NCI-H146 (cell line): ENCODE measurements around the gene RFX7.

Experiments used
- DNase-seq: peaks from one replicate; lab custom pipeline; 2025; lab: John Stamatoyannopoulos, UW

The RFX7 gene

GRCh38 chr15:56126409-56126808 is 117.3 kb downstream of the RFX7 start:
- DNase-seq = no peak

GRCh38 chr15:56124391-56124790 is 119.3 kb downstream of the RFX7 start:
- DNase-seq = no peak

- no peak for DNase-seq
Observed at GRCh38 chr15:56105855-56106254, 137.8 kb downstream of the RFX7 start.

- DNase-seq = no peak
Observed at GRCh38 chr15:56102441-56102840, 141.2 kb downstream of the RFX7 start.

GRCh38 chr15:56099311-56099710 is 144.4 kb downstream of the RFX7 start:
- no peak for DNase-seq

- DNase-seq = no peak
Observed at GRCh38 chr15:56098195-56098863, 145.3 kb downstream of the RFX7 start.

GRCh38 chr15:56095406-56095805 is 148.3 kb downstream of the RFX7 start:
- no peak for DNase-seq

GRCh38 chr15:56094171-56094570 is 149.5 kb downstream of the RFX7 start:
- no peak for DNase-seq

GRCh38 chr15:56088389-56088788 is 155.3 kb downstream of the RFX7 start:
- DNase-seq = no peak

GRCh38 chr15:56086566-56086965 is 157.1 kb downstream of the RFX7 start:
- DNase-seq = no peak

GRCh38 chr15:56082263-56082761 is 161.4 kb downstream of the RFX7 start:
- no peak for DNase-seq

GRCh38 chr15:56077081-56077480 is 166.6 kb downstream of the RFX7 start:
- no peak for DNase-seq

- DNase-seq = no peak
Observed at GRCh38 chr15:56076640-56077039, 167.0 kb downstream of the RFX7 start.

- DNase-seq = peak; percentile 3
Observed at GRCh38 chr15:56074481-56075265, 169.0 kb downstream of the RFX7 start.

GRCh38 chr15:56064152-56064551 is 179.5 kb downstream of the RFX7 start:
- DNase-seq = no peak

- DNase-seq = no peak
Observed at GRCh38 chr15:56059716-56060115, 184.0 kb downstream of the RFX7 start.

- DNase-seq = no peak
Observed at GRCh38 chr15:56058986-56059385, 184.7 kb downstream of the RFX7 start.

- no peak for DNase-seq
Observed at GRCh38 chr15:56056626-56057025, 187.1 kb downstream of the RFX7 start.

GRCh38 chr15:56053046-56053400 is 190.7 kb downstream of the RFX7 start:
- DNase-seq = no peak

- peak; percentile 13 for DNase-seq
Observed at GRCh38 chr15:56052395-56053045, 191.2 kb downstream of the RFX7 start.

- DNase-seq = no peak
Observed at GRCh38 chr15:56051676-56052075, 192.0 kb downstream of the RFX7 start.

- DNase-seq = no peak
Observed at GRCh38 chr15:56049577-56049976, 194.1 kb downstream of the RFX7 start.

- DNase-seq = no peak
Observed at GRCh38 chr15:56047354-56047753, 196.3 kb downstream of the RFX7 start.
